ENCODE data around the gene MEX3A.
"Not testable (repeated sequence)": the region's sequence is repeated elsewhere in the genome, so short reads cannot be mapped to it uniquely, and the experiment has no call there.

Gene MEX3A

DNA sequence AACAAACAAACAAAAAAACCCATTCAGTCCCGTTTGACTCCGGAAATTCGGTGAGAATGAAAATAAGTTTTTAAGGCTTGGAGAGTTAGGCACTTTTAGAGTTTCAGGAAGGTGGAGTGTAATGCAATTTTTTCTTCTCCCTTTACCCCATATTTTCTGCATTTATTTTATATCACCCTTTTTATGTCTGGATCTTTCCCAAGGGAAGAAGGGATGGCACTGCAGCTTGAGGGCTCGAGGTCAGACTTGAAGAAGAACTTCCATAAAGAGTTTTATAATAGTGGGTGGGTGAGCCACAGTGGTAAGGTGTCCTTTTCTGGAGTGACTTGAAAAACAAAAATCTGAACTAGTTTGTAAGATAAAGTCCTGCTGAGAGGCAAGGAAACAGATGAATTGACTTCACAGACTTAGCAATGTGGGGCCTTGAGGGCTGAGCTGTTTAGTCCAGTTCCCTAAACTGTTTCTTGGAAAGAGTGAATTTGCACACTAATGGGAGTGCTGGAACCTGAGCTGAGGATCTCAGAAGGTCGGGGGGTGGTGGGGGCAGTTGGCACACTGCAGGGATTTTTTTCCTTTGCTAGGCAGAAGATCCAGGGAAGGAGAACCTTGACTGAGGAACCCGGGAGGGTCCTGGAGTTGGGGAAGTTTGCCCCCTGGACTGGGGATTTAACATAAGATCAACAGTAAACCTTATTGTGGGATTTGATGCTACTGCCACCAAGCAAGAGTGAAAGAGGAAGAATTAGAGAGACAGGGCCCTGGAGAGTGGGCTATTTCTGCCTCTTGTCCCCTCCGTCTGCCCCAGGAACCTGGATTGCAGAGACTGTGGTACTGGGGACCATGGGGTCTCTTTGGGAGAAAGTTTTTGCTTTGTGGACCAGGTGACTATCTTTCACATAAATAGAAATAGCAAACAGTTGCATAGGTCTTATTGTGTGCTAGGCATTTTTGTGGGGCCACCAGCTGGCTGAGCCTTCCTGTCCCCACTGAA is 1.8 kb upstream of the MEX3A start:
- no peak for DNase-seq (ENCODE audit: extremely low spot score, insufficient read length, low read depth)
- FAIRE-seq, result no peak

- DNase-seq (ENCODE audit: extremely low spot score, insufficient read length, low read depth) (no peak), FAIRE-seq (no peak)
Measured at GRCh38 chr1:156081917-156082308, 352 bp downstream of the MEX3A start.

DNA sequence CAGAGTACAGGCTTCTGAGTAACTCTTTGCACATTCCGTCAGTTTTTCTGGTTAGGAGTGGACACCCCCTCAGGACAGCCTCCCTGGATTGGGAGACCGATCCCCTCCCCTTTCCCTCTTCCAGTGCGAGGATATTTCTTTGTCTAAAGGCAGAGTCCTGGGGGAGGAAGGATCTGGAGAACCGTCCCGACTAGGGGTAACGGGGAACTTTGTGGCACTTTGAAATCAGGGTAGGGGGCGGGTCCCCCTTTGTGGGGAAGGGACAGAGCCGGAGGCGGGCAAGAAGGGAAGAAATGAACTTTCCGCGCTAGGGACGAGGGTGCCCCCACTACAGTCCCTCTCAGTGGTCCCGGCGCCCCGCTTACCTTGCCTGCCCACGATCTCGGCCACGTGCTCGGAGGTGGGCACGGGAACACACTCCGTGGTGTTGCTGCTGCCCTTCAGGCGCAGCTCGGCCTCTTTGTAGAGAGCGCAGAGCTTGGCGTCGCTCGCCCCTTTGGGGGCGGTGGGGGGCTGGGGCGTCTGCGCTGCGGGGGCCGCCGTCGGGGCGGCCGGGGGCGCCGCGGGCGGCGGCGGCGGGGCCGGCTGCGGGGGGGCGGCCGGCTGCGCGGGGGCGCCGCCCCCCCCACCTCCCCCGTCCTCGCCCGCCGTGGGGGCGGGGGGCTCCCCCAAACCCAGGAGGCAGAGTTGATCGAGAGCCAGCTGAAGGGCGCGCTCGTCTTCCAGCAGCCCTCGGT is 917 bp downstream of the MEX3A start:
- no peak for FAIRE-seq
- DNase-seq (ENCODE audit: extremely low spot score, insufficient read length, low read depth), result no peak

DNA sequence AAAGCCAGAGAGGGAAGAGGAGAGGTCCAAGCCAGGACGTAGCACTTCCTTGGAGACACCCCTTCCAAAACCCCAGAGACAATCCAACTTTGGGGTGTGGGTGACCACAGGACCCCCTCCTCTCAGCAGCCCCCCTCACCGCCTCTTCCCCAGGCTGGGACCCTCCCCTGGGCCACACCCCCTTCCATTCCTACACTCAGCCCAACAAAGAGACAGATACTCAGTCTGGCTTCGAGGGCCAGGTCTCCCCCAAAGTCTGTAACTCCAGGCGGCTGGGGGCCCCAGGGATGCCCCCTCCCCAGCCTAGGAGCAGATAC is 1.4 kb downstream of the MEX3A start:
- DNase-seq (ENCODE audit: extremely low spot score, insufficient read length, low read depth) (no peak), FAIRE-seq (no peak)

DNA sequence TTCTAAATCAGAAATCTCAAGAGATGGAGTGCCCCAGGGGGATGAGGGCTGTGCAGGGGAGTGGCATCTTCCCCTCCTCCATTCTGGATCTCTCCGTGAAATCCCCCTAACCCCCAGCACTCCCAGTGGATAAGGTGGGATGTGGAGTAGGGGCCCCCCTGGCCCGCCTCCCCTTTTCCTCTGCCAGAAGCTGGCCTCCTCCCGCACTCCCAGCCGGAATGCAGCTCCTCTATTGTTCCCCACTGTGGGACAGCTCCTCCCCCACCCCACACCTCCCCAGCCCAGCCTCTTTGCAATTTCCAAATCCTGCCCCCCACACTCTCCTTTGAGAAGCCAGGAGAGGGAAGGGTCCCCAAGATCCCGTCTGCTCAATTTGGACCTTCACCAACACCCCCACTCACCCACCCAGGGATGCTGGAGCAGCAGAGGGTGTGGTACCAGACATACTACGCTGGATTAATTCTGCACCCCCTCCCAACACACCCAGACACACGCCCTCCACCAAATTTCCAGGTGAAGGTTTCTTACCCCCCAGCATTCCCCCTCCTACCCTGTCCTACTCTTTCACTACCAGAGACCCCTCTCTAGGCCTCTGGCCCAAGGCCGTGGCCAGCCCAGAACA is 1.9 kb downstream of the MEX3A start:
- DNase-seq (ENCODE audit: extremely low spot score, insufficient read length, low read depth), result no peak

GRCh38 chr1:156079762-156080161 is 2.5 kb downstream of the MEX3A start:
- FAIRE-seq, result no peak
- no peak for DNase-seq (ENCODE audit: extremely low spot score, insufficient read length, low read depth)

More for the DNA sequence above, 1.9 kb downstream of the MEX3A start:
- no peak for FAIRE-seq

DNA sequence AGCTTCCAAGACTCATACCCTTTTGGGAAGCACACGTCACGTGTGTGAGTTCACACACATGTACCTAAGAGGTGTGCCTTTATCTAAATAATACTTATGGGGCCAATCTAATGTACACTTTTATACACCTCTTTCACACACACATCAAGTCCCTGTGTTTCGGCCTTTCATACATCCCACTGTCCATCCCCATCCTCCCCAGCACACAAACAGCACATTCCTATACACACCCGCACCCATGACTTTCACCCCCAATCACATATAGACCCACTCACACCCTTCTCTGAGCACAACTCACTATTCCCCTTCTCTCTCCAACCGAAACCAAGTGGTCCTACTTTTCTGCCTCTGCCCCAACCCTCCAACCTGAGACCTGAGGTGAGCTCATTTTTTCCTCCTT is 3.5 kb downstream of the MEX3A start:
- no peak for DNase-seq (ENCODE audit: extremely low spot score, insufficient read length, low read depth)

GRCh38 chr1:156077430-156077760 is 4.9 kb downstream of the MEX3A start:
- FAIRE-seq, result no peak
- DNase-seq (ENCODE audit: extremely low spot score, insufficient read length, low read depth), result no peak

More for the DNA sequence above, 3.5 kb downstream of the MEX3A start:
- no peak for FAIRE-seq

- peak; percentile 82 for DNase-seq (ENCODE audit: extremely low spot score, insufficient read length, low read depth)
- peak; percentile 53 for FAIRE-seq
Measured at GRCh38 chr1:156076609-156077429, 5.4 kb downstream of the MEX3A start.

DNA sequence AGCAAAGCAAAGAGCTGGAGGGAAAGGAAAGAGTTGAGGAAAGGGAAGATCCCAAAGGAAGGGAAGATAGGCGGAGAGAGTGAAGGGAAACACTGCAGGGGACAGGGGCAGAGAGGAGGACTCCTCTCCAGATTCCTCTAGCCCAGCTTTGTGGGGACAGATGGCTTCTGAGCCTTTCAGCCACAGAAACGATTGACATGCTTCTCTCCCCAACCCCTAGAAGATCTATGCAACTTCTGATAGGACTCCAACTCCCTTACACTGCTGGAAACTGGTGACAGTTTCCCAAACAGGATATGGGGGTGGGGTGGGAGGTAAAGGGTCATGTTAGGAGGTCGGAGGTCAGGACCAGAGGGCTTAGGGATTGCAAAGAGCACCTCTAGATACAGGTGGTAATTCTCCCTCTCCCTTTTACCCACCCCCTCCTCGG is 6.5 kb downstream of the MEX3A start:
- FAIRE-seq, result no peak
- no peak for DNase-seq (ENCODE audit: extremely low spot score, insufficient read length, low read depth)

DNA sequence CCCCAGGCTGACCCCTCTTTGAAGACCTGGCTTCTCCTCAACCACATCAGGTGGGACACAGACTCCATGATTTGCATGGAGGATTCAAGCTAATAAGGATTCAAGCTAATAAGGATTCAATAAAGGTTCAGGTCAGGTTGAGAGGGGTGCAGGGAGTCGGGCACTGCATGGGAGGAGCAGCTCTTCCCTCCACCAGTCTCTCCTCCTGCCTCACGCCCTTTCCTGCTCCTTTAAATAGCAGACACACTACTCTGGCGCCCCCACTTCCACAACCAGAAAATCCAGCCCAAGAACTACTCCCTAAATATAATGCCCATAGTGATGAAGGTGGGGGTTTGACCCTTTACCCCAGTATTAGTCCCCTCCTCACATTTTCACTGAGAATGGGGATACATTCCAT is 7.1 kb downstream of the MEX3A start:
- DNase-seq (ENCODE audit: extremely low spot score, insufficient read length, low read depth) (no peak), FAIRE-seq (no peak)

- FAIRE-seq (no peak), DNase-seq (ENCODE audit: extremely low spot score, insufficient read length, low read depth) (no peak)
Measured at GRCh38 chr1:156074661-156075060, 7.6 kb downstream of the MEX3A start.

- no peak for FAIRE-seq
- no peak for DNase-seq (ENCODE audit: extremely low spot score, insufficient read length, low read depth)
Measured at GRCh38 chr1:156073740-156074139, 8.5 kb downstream of the MEX3A start.

GRCh38 chr1:156073110-156073687 is 9.1 kb downstream of the MEX3A start:
- FAIRE-seq, result no peak
- no peak for DNase-seq (ENCODE audit: extremely low spot score, insufficient read length, low read depth)

GRCh38 chr1:156072251-156072650 is 10.0 kb downstream of the MEX3A start:
- no peak for FAIRE-seq

DNA sequence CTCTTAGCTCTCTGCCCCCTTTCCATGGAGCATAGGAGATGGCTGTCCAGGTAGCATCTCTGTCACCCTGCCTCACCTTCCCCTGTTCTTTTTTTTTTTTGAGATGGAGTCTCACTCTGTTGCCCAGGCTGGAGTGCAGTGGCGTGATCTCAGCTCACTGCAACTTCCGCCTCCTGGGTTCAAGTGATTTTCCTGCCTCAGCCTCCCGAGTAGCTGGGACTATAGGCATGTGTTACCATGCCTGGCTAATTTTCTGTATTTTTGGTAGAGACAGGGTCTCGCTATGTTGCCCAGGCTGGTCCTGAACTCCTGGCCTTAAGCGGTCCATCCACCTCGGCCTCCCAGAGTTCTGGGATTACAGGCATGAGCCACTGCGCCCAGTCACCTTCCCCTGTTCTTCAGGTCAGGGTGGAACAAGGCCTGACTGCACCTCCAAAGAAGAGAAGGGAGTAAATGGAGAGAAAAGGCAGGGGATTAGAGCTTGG is 10.9 kb downstream of the MEX3A start:
- FAIRE-seq; DNase-seq (ENCODE audit: extremely low spot score, insufficient read length, low read depth): not testable (repeated sequence)

More at GRCh38 chr1:156072251-156072650, 10.0 kb downstream of the MEX3A start:
- DNase-seq (ENCODE audit: extremely low spot score, insufficient read length, low read depth), result no peak

GRCh38 chr1:156070548-156070947 is 11.7 kb downstream of the MEX3A start:
- DNase-seq (ENCODE audit: extremely low spot score, insufficient read length, low read depth) (no peak), FAIRE-seq (no peak)

DNA sequence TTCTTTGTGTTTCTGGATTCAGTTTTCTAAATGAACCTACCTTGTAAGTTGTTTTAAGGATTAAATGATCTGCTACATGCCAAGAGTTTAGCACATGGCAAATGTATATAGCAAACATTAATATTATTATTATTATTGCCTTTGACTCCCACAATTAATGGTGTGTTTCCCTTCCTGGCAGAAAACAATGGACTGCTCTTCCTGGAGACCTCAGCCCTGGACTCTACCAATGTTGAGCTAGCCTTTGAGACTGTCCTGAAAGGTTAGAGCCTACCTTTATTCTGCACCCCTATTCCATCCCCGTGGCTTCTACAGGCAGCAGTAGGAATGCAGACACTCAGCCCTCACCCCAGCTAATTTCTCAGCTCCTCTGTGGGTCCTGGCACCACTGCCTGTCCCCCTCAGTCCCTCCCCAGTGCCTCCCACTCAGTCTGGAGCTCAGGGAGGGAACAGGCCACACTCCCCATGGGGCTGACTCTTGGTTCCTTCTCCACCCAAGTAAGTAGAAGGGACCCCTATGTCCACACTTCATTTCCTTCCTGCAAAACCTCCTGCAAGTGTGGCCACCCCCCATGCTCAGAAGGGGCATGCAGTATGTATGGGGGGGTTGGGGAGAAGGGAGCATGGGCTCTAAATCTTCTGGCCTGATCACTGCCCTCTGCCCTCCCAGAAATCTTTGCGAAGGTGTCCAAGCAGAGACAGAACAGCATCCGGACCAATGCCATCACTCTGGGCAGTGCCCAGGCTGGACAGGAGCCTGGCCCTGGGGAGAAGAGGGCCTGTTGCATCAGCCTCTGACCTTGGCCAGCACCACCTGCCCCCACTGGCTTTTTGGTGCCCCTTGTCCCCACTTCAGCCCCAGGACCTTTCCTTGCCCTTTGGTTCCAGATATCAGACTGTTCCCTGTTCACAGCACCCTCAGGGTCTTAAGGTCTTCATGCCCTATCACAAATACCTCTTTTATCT is 12.5 kb downstream of the MEX3A start:
- DNase-seq (ENCODE audit: extremely low spot score, insufficient read length, low read depth) (no peak), FAIRE-seq (no peak)
